Panc1 (cell line): Measurements from ENCODE around the gene LMCD1. TPM values are rescaled to one million over a fixed set of nuclear protein-coding genes. Genes with fewer than 3 reads are reported as not detected.

ENCODE experiments used
- ATAC-seq: fragments of 200-7000 bp; cut with Tn5 transposase; 2 replicates; pipeline ENCODE4 v1.9.1; 2020; ENCODE audit warnings: mild to moderate bottlenecking, moderate library complexity
- BruUV-seq: library from RNA; stranded (reverse); fragments of 400-500 nt; replicated peaks from 2 replicates; lab custom pipeline; 2021; lab: Mats Ljungman, UMichigan
- CTCF ChIA-PET: fragments of 300-600 bp; sonication (Branson Sonifier 250); formaldehyde crosslinking; loops from one replicate; lab custom pipeline; 2022; ENCODE audit warnings: antibody characterized with exemption; lab: Charles Lee
- POLR2A ChIA-PET: fragments of 300-600 bp; sonication (Branson Sonifier 250); formaldehyde crosslinking; loops from one replicate; lab custom pipeline; 2022; ENCODE audit warnings: antibody characterized with exemption; lab: Charles Lee
- DNase-seq: peaks from one replicate; pipeline ENCODE4 v3.0.0-alpha.2; 2010; ENCODE audit warnings: low read depth, low spot score
- H3K27ac ChIP-seq: 2 replicates; pipeline ENCODE4 v1.5.1; 2011; ENCODE audit warnings: mild to moderate bottlenecking, low read length, inconsistent platforms
- H3K27me3 ChIP-seq: fragments of 200-500 bp; sonication (Bioruptor generic); 2 replicates; pipeline ENCODE4 v1.6.0; 2014; ENCODE audit warnings: low read length, inconsistent platforms; ENCODE audit not compliant: control insufficient read depth, insufficient read depth
- H3K36me3 ChIP-seq: fragments of 200-500 bp; sonication (Bioruptor generic); 2 replicates; pipeline ENCODE4 v1.5.1; 2014; ENCODE audit warnings: inconsistent platforms, mild to moderate bottlenecking, low read length, moderate library complexity; ENCODE audit not compliant: control insufficient read depth, insufficient read depth
- H3K4me1 ChIP-seq: 2 replicates; pipeline ENCODE4 v1.5.1; 2011; ENCODE audit warnings: inconsistent platforms, mild to moderate bottlenecking, low read length, moderate library complexity; ENCODE audit not compliant: control insufficient read depth, insufficient read depth
- H3K4me3 ChIP-seq, 2 experiments: 2 replicates each; pipeline ENCODE4 v1.5.1; 2011 to 2012; ENCODE audit warnings: low read depth in 2 of 2, low read length in 2 of 2, mild to moderate bottlenecking in 2 of 2, inconsistent platforms in 1 of 2, moderate library complexity in 1 of 2
- H3K9me3 ChIP-seq: fragments of 200-500 bp; sonication (Bioruptor generic); 2 replicates; pipeline ENCODE4 v1.5.1; 2014; ENCODE audit warnings: low read depth, mild to moderate bottlenecking, inconsistent platforms, low read length, moderate library complexity; ENCODE audit not compliant: control insufficient read depth, insufficient read depth
- POLR2AphosphoS5 ChIP-seq: IDR thresholded peaks from 2 replicates; pipeline ENCODE4 v1.6.1; 2012; ENCODE audit warnings: mild to moderate bottlenecking, low read depth, low read length, moderate library complexity
- SIN3A ChIP-seq: IDR thresholded peaks from 2 replicates; pipeline ENCODE4 v1.6.1; 2012; ENCODE audit warnings: low read depth, mild to moderate bottlenecking, low read length, moderate library complexity, borderline replicate concordance; ENCODE audit not compliant: insufficient read depth
- TCF7L2 ChIP-seq: IDR thresholded peaks from 2 replicates; pipeline ENCODE4 v1.6.1; 2011; ENCODE audit warnings: mild to moderate bottlenecking, low read depth, low read length, inconsistent platforms
- in situ Hi-C: cut with HindIII; loops from 2 replicates; pipeline ENCODE4 v1.10.0; 2016; ENCODE audit warnings: low sequenced_read_pairs, low pct_unique_long_range_greater_than_20kb
- intact Hi-C: fragments of 100-400 bp; cut with micrococcal nuclease; formaldehyde crosslinking; loops from one replicate; pipeline ENCODE4 v1.10.0; 2022; ENCODE audit not compliant: unreplicated experiment
- total RNA-seq: library from RNA; stranded (reverse); gene quantifications from one replicate; pipeline ENCODE4 v1.2.1, GENCODE V29; 2021; ENCODE audit not compliant: unreplicated experiment
- TF ChIP-seq, protein P1 (sequence below): fragments of 450-650 bp; IDR thresholded peaks from 2 replicates; pipeline ENCODE4 v1.5.1; 2017; ENCODE audit warnings: mild to moderate bottlenecking
- TF ChIP-seq, protein P2 (sequence below), 2 experiments: IDR thresholded peaks; 2 replicates each; pipeline ENCODE4 v1.6.1; 2011 to 2012; ENCODE audit warnings: low read depth in 2 of 2, control low read depth in 1 of 2, low read length in 1 of 2, mild to moderate bottlenecking in 1 of 2, moderate library complexity in 1 of 2; ENCODE audit not compliant: insufficient read depth in 1 of 2

Gene LMCD1
- total RNA-seq, 1 experiment from 2014 or later = 24.8 TPM

DNA sequence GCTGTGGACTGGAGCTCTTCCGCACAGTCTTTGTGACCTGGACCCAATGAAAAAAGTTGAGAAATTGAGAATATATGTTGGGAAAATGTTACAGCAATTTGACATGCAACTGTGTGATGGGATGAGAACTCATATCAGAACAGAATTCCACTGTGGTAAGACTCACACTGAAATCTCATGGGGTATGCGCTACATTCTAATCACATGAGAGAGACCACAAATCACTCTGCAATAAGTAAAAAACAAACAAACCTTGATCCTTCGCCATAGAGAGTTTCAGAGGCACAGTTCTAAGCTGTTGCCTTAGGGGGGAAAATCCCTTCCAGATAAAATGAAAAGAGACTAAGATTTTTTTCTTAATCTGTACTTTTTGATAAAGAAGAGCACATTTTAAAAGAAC, 37.3 kb downstream of the LMCD1 start:
- Histone ChIP-seq H3K36me3 (0 out of 2 replicates have a peak, but pooled peaks cover 3% of the 10 kb centered on the region), H3K4me1 (no peaks in the 10 kb centered on the region), H3K9me3 (no peaks in the 10 kb centered on the region), H3K27me3 (no peaks in the 10 kb centered on the region), H3K4me3 (no peak overlapping the region), H3K27ac (no peak overlapping the region)
- ChIA-PET POLR2A (no interaction called here), CTCF (no interaction called here)
- ATAC-seq (no peak), DNase-seq (no peak)
- intact Hi-C loops (no loop called here), in situ Hi-C loops (no loop called here)
- TF ChIP-seq SIN3A (no peak), TCF7L2 (no peak), POLR2AphosphoS5 (no peak)
- TF ChIP-seq, protein P1, sequence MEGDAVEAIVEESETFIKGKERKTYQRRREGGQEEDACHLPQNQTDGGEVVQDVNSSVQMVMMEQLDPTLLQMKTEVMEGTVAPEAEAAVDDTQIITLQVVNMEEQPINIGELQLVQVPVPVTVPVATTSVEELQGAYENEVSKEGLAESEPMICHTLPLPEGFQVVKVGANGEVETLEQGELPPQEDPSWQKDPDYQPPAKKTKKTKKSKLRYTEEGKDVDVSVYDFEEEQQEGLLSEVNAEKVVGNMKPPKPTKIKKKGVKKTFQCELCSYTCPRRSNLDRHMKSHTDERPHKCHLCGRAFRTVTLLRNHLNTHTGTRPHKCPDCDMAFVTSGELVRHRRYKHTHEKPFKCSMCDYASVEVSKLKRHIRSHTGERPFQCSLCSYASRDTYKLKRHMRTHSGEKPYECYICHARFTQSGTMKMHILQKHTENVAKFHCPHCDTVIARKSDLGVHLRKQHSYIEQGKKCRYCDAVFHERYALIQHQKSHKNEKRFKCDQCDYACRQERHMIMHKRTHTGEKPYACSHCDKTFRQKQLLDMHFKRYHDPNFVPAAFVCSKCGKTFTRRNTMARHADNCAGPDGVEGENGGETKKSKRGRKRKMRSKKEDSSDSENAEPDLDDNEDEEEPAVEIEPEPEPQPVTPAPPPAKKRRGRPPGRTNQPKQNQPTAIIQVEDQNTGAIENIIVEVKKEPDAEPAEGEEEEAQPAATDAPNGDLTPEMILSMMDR = no peak
- TF ChIP-seq, protein P2, sequence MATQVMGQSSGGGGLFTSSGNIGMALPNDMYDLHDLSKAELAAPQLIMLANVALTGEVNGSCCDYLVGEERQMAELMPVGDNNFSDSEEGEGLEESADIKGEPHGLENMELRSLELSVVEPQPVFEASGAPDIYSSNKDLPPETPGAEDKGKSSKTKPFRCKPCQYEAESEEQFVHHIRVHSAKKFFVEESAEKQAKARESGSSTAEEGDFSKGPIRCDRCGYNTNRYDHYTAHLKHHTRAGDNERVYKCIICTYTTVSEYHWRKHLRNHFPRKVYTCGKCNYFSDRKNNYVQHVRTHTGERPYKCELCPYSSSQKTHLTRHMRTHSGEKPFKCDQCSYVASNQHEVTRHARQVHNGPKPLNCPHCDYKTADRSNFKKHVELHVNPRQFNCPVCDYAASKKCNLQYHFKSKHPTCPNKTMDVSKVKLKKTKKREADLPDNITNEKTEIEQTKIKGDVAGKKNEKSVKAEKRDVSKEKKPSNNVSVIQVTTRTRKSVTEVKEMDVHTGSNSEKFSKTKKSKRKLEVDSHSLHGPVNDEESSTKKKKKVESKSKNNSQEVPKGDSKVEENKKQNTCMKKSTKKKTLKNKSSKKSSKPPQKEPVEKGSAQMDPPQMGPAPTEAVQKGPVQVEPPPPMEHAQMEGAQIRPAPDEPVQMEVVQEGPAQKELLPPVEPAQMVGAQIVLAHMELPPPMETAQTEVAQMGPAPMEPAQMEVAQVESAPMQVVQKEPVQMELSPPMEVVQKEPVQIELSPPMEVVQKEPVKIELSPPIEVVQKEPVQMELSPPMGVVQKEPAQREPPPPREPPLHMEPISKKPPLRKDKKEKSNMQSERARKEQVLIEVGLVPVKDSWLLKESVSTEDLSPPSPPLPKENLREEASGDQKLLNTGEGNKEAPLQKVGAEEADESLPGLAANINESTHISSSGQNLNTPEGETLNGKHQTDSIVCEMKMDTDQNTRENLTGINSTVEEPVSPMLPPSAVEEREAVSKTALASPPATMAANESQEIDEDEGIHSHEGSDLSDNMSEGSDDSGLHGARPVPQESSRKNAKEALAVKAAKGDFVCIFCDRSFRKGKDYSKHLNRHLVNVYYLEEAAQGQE (IDR thresholded peaks at IDR 0.05; ENCODE audit: insufficient read depth in 1 of 2, low read depth in 2 of 2, low read length in 1 of 2) = no peak
- no TSS peak for BruUV-seq

DNA sequence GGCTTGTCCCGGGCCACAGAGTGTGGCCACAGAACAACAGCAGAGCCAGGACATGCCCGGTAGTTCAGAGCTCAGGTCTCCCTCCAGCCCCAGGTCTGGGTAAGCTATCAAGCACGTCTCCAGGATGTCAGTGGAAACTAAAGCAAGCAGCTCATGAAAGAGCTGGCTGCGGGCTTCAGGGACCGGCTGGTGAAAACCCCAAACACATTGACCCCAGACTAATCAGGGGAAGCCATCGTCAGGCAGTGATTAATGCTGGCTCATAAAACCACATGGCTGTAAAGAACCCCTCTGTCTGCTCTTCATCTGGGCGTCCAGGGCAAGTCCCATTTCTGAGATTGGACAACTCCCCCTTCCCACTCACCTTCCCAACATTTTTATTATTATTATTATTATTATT, 37.8 kb downstream of the LMCD1 start:
- Histone ChIP-seq H3K4me1 (no peaks in the 10 kb centered on the region), H3K27ac (no peak overlapping the region), H3K36me3 (0 out of 2 replicates have a peak, but pooled peaks cover 3% of the 10 kb centered on the region), H3K27me3 (no peaks in the 10 kb centered on the region), H3K9me3 (no peaks in the 10 kb centered on the region), H3K4me3 (no peak overlapping the region)
- ChIA-PET POLR2A (no interaction called here), CTCF (no interaction called here)
- BruUV-seq = no TSS peak
- TF ChIP-seq TCF7L2 (no peak), POLR2AphosphoS5 (no peak), SIN3A (no peak)
- TF ChIP-seq, protein P2 (IDR thresholded peaks at IDR 0.05; ENCODE audit: insufficient read depth in 1 of 2, low read depth in 2 of 2, low read length in 1 of 2) = no peak
- TF ChIP-seq, protein P1 = no peak
- DNase-seq = no peak
- no peak for ATAC-seq
- in situ Hi-C loops = no loop called here
- intact Hi-C loops = no loop called here
